IPS DF 6.9 (cell line): ENCODE measurements around the gene GFPT2.

ENCODE experiments used
- DNase-seq: peaks from one replicate; pipeline ENCODE4 v3.0.0-alpha.2; 2013; ENCODE audit warnings: low read depth, low spot score
- H3K27ac ChIP-seq: one replicate; pipeline ENCODE4 v1.5.1; 2013; ENCODE audit warnings: low read length, control low read depth
- H3K27me3 ChIP-seq: 2 replicates; pipeline ENCODE4 v1.6.1; 2013; ENCODE audit warnings: mild to moderate bottlenecking, low read length; ENCODE audit not compliant: control insufficient read depth, insufficient read depth
- H3K36me3 ChIP-seq: 2 replicates; pipeline ENCODE4 v1.6.1; 2013; ENCODE audit warnings: low read length; ENCODE audit not compliant: control insufficient read depth, insufficient read depth
- H3K4me1 ChIP-seq: 2 replicates; pipeline ENCODE4 v1.6.1; 2013; ENCODE audit warnings: low read length; ENCODE audit not compliant: control insufficient read depth, insufficient read depth
- H3K4me3 ChIP-seq: 2 replicates; pipeline ENCODE4 v1.5.1; 2013; ENCODE audit warnings: mild to moderate bottlenecking, low read length
- H3K9me3 ChIP-seq: 2 replicates; pipeline ENCODE4 v1.6.1; 2013; ENCODE audit warnings: low read length, inconsistent platforms; ENCODE audit not compliant: control insufficient read depth, insufficient read depth
- WGBS: extraction: QIAGEN DNeasy Blood & Tissue Kit; methylation state at CpG from one replicate; pipeline ENCODE4 v1.1.7; 2013; ENCODE audit warnings: mixed read lengths, missing lambda C conversion rate; ENCODE audit not compliant: insufficient read length, insufficient coverage; 5-methylcytosine and 5-hydroxymethylcytosine counted together

Gene GFPT2

DNA sequence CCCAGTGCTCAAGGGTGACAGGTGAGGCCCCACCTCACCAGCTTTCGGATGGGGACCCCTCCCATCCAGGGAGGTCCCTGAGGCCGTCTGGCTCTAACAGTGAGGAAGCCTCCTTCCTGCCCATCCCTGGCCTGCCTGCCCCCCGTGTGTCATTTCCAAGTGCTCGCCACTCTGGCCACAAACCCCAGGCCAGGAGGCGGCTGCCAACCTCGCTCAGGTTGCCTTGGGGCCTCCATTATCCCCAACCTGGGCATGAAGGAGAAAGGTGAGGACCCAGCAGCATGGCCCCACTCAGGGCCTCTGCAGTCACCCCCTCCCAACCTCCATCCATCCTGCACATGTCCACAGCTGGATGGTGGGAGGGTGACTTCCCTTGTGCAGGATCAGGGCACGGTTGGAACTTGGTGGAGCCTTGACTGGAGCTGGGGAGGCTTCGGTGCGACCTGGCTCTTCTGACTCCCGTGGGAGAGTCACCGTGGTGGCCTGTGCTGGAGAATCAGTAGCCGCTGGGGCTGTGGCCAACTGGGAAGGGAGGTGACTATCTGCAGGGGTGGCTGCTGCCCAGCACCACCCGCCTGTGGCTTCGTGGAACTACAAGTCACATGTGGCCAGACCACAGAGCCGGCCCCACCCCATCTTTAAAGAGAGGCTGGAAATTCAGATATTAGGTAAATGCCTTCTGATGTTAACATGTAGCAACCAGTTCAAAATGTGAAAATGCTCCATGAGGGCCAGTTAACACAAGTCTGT lies 37.5 kb upstream of the GFPT2 start:
- Histone ChIP-seq H3K36me3 (no peaks in the 10 kb centered on the region), H3K27ac (no peak overlapping the region), H3K27me3 (no peaks in the 10 kb centered on the region), H3K9me3 (no peaks in the 10 kb centered on the region), H3K4me3 (no peak overlapping the region), H3K4me1 (peaks cover 6% of the 10 kb centered on the region)
- WGBS: no CpG with 5 or more reads among the region's 15 CpGs
- no peak for DNase-seq

DNA sequence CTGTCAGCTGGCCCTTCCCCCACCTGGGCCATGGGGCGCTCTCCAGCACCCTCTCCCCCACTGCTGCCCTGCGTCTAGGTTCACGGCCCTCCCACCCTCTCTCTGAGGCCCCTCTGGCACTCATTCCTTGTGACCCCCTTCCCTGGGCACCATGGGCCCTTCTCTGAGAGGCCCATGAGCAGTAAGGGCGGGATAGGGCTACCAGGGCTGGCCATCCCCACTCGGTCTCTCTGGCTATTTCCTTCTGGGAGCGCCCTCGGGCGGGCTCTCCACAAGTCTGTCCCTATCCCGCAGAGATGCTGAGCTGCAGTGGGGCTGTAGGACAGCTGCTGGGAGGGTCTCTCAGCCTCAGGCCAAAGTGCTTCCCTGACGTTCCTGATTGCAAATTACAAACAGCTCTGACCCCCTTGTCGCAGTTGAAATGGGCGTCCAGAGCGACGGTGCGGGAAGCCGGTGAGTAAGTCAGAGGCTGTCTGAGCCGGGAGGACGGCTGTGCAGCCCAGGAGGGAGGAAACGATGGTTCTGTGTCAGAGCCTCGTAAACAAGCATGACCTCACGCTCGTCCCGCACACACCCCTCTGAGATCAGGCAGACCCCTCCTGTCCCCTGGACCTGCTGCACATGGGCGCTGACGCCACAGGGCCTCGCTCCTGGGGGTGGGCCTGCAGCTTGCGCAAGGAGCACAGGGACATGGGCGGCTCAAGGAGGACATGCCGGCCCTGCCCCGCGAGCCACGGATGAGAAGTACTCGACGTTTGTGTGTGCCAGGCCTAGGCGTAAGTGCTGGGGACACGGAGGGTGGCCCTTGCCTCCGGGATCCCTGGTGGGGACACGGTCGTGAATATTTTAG lies 36.3 kb upstream of the GFPT2 start:
- Histone ChIP-seq H3K4me1 (peaks cover 6% of the 10 kb centered on the region), H3K27ac (no peak overlapping the region), H3K9me3 (no peaks in the 10 kb centered on the region), H3K36me3 (no peaks in the 10 kb centered on the region), H3K27me3 (no peaks in the 10 kb centered on the region), H3K4me3 (no peak overlapping the region)
- no peak for DNase-seq
- no CpG with 5 or more reads among the region's 39 CpGs for WGBS

GRCh38 chr5:180387798-180388197 lies 34.7 kb upstream of the GFPT2 start:
- no peak overlapping the region for H3K4me3 ChIP-seq
- no peak for DNase-seq
- WGBS: no CpG with 5 or more reads among the region's 6 CpGs
- H3K36me3 ChIP-seq: no peaks in the 10 kb centered on the region
- no peaks in the 10 kb centered on the region for H3K9me3 ChIP-seq
- H3K4me1 ChIP-seq: peaks cover 6% of the 10 kb centered on the region
- H3K27ac ChIP-seq: no peak overlapping the region
- no peaks in the 10 kb centered on the region for H3K27me3 ChIP-seq

DNA sequence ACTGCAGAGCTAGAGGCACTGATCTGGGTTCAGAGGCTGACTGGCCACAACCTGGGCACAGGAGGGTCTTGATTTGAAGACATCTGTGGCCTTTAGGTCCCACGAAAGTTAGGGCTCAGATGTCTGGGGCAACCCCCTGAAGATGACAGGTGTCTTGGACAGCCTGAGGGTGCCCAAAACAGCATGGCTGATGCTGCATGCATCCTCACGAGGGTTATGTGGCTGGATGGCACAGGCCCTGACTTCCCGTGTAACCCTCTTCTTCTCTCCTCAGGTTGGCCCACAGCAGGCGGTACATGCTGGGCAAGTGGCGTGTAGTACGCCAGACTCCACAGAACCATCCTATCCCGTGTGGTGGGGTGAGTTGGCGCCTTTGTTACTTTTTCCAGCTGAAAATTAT lies 29.8 kb upstream of the GFPT2 start:
- no CpG with 5 or more reads among the region's 8 CpGs for WGBS
- Histone ChIP-seq H3K4me3 (no peak overlapping the region), H3K27ac (no peak overlapping the region), H3K4me1 (no peaks in the 10 kb centered on the region), H3K27me3 (no peaks in the 10 kb centered on the region), H3K9me3 (no peaks in the 10 kb centered on the region), H3K36me3 (no peaks in the 10 kb centered on the region)
- DNase-seq: no peak

- no peaks in the 10 kb centered on the region for H3K9me3 ChIP-seq
- no peak overlapping the region for H3K4me3 ChIP-seq
- H3K4me1 ChIP-seq: no peaks in the 10 kb centered on the region
- DNase-seq: no peak
- no peaks in the 10 kb centered on the region for H3K36me3 ChIP-seq
- H3K27ac ChIP-seq: no peak overlapping the region
- no peaks in the 10 kb centered on the region for H3K27me3 ChIP-seq
- no CpG with 5 or more reads among the region's 13 CpGs for WGBS
These were observed 28.8 kb upstream of the GFPT2 start for GRCh38 chr5:180381851-180382480.

GRCh38 chr5:180381428-180381827 lies 28.3 kb upstream of the GFPT2 start:
- no peak for DNase-seq
- Histone ChIP-seq H3K4me1 (no peaks in the 10 kb centered on the region), H3K27me3 (no peaks in the 10 kb centered on the region), H3K4me3 (no peak overlapping the region), H3K27ac (no peak overlapping the region), H3K9me3 (no peaks in the 10 kb centered on the region), H3K36me3 (no peaks in the 10 kb centered on the region)
- no CpG with 5 or more reads among the region's 4 CpGs for WGBS

- Histone ChIP-seq H3K27ac (no peak overlapping the region), H3K4me1 (no peaks in the 10 kb centered on the region), H3K4me3 (no peak overlapping the region), H3K9me3 (no peaks in the 10 kb centered on the region), H3K36me3 (no peaks in the 10 kb centered on the region), H3K27me3 (no peaks in the 10 kb centered on the region)
- no peak for DNase-seq
- WGBS: no CpG with 5 or more reads among the region's 15 CpGs
These were observed 27.7 kb upstream of the GFPT2 start for GRCh38 chr5:180380856-180381255.

- no peak for DNase-seq
- no CpG with 5 or more reads among the region's 10 CpGs for WGBS
- no peaks in the 10 kb centered on the region for H3K9me3 ChIP-seq
- H3K27ac ChIP-seq: no peak overlapping the region
- no peaks in the 10 kb centered on the region for H3K27me3 ChIP-seq
- H3K4me3 ChIP-seq: no peak overlapping the region
- H3K4me1 ChIP-seq: no peaks in the 10 kb centered on the region
- no peaks in the 10 kb centered on the region for H3K36me3 ChIP-seq
These were observed 27.3 kb upstream of the GFPT2 start for GRCh38 chr5:180380441-180380840.

DNA sequence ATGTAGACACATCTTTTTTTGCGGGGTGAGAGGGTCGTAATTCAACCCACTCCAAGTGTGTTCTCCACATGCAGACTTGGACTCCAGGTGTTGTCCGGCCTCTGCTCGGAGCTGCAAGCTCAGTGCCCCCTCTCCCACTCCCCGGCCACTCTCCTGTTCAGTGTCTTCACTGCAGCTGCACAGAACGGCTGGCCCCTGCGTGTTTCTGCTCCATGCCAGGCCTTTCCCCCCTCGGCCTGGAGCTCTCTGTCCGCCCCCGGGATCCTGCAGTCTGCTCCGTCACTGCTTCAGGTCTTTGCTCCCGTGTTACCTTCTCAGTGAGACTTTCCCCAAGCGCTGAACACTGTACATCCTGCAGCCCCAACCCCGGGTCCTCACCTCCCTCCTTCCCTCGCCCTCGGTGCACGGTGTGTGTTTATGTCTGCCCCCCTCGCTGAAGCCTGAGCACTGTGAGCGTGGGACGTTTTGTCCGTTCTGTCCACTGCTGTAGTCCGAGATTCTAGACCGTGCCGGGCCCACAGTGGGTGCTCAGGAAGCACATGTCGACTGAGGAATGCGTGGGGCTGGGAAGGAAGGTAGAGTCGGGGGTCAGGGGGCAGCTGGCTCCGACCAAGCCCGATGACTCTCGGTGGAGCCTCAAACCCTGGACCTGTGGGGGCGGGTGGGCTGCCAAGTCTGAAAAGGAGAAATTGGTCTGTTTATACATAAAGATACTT lies 26.4 kb upstream of the GFPT2 start:
- Histone ChIP-seq H3K27ac (no peak overlapping the region), H3K4me1 (no peaks in the 10 kb centered on the region), H3K36me3 (no peaks in the 10 kb centered on the region), H3K4me3 (no peak overlapping the region), H3K27me3 (no peaks in the 10 kb centered on the region), H3K9me3 (no peaks in the 10 kb centered on the region)
- DNase-seq: no peak
- WGBS: no CpG with 5 or more reads among the region's 31 CpGs
